B cell (primary cell): ENCODE measurements around the gene ZNF565.

Experiments
- EZH2 ChIP-seq: IDR thresholded peaks from 2 replicates; pipeline ENCODE4 v1.6.1; 2012; ENCODE audit warnings: borderline replicate concordance, low read depth, mild to moderate bottlenecking, moderate library complexity, low read length; ENCODE audit not compliant: insufficient read depth, poor library complexity, severe bottlenecking
- TF ChIP-seq, protein P1 (sequence below): fragments of 200-600 bp; IDR thresholded peaks from one replicate; pipeline ENCODE4 v1.8.0; 2022; ENCODE audit warnings: antibody characterized with exemption, mild to moderate bottlenecking

DNA sequence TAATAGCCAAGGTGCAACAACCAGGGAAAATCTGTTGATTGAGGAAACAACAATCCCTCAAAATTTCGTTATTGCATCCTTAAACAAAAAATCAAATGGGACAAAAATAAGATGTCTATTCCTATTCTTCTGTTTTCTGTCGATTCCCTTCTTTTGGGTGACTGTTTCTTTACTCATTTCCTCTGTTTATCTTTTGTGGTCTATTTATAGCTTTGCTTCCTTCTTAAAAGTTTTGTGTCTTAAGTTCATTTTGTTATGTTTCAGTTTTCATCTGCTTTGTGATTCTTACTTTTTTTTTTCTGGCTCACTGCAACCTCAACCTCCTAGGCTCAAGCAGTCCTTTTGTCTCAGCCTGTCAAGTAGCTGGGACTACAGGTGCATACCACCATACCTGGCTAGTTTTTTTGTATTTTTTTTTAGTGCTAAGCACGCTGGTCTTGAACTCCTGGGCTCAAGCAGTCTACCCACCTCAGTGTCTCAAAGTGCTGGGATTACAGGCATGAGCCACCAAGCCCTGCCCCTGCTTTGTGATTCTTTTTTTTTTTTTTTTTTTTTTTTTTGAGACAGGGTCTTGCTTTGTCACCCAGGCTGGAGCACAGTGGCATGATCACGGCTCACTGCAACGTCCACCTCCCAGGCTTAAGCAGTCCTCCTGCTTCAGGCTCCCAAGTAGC is 10.9 kb upstream of the ZNF565 start:
- TF ChIP-seq, protein P1, sequence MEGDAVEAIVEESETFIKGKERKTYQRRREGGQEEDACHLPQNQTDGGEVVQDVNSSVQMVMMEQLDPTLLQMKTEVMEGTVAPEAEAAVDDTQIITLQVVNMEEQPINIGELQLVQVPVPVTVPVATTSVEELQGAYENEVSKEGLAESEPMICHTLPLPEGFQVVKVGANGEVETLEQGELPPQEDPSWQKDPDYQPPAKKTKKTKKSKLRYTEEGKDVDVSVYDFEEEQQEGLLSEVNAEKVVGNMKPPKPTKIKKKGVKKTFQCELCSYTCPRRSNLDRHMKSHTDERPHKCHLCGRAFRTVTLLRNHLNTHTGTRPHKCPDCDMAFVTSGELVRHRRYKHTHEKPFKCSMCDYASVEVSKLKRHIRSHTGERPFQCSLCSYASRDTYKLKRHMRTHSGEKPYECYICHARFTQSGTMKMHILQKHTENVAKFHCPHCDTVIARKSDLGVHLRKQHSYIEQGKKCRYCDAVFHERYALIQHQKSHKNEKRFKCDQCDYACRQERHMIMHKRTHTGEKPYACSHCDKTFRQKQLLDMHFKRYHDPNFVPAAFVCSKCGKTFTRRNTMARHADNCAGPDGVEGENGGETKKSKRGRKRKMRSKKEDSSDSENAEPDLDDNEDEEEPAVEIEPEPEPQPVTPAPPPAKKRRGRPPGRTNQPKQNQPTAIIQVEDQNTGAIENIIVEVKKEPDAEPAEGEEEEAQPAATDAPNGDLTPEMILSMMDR: no peak
- TF ChIP-seq EZH2: no peak
